Measurements from ENCODE around the gene ST6GALNAC2.
"Not testable (repeated sequence)": the region's sequence is repeated elsewhere in the genome, so short reads cannot be mapped to it uniquely, and the experiment has no call there.

ST6GALNAC2 gene

DNA sequence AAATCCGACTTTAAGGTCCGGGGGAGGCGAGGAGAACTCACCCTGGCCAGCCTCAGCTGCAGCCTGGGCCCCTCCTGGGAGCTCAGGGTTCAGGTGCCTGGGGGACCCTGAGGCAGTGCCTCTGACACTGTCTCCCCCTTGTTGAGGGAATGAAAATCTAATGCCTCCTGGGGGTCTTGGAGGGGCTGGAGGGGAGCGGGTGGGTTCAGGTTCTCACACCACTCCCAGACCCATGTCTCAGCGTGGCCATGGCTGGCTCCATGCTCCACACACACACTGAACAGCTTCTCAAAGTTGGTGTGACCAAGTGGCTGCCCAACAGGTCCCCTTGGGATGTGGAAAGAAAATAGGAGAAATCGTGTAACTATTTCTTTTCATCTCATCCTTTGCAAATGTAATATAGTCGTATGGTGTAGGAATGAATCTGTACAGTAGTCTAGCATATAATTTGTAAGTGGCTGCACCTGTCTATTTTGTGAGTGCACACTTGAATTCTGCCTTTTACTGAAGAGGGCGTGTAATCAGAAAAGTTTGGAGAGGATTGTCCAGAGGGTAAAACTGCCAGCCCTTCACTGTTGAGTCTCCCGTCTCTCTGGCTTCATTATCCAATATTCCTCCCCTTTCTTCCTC, 46.6 kb downstream of the ST6GALNAC2 start:
- no peak for DNase-seq

DNA sequence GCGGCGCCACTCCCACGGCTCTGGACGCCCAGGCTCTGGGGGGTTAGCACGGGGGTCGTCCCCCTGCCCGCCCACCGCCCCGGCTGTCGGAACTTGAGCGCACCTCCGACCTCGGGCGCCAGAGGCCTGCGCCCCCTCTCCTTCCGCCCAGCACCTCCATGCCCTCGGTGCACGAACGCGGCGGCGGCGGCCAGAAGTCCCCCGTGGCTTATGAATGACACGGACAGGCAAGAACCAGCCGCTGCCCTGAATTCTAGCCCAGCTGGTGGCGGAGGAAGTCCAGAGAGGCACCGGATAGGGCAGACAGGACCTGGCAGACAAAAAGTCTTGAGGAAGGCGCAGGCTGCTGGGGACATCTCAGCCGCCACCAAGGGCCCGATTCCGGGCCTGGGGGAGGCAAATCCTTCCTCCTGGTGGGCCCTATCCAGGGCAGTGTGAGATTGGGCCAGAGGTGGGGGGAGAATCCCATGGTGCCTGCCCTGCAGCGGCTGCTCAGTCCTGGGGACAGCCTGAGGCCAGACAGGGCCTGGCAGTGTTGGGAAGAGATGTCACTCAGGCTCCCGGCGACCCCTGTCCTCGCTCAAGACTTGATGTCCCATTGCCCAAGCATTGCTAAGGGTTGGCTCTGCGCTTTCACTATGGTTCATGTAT, 47.3 kb downstream of the ST6GALNAC2 start:
- DNase-seq, result no peak

DNA sequence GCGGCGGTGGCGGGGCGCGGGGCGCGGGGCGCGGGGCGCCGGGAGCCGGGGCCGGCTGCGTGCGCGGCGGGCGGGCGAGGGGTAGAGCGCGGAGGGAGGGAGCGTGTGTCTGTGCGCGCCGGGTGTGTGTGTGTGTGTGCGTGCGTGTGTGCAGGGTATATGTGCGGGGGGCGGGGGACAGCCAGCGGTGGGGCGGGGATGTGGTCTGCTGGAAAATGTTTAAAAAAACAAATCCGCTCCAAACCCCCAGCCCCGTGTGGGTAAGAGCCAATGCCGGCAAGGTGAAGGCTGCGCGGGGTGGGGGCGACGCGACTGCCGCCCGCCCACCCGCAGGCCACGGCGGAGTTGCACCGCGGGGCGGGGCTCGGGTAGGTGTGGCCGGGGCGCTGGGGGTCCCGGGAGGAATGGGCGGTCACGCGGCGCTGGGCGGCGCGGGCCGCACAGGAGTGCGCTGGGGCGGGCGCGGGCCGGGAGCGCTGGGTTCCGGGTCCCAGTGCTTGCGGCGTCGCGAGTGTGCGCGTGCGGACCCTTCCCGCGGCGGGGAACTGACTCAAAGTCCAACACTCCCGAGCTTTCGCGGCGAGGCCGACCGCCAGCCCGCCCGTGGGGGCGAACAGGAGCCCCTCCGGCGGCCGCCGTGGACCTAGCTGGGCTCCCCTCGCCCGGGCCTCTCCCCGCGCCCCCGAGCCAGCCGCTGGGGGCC, 47.9 kb downstream of the ST6GALNAC2 start, which contains the start of gene CYGB:
Gene CYGB, minus strand, starts transcription at position 132 of the 703 bp plus-strand sequence. CDS start 167 bp downstream, outside the sequence.
- no peak for DNase-seq

DNA sequence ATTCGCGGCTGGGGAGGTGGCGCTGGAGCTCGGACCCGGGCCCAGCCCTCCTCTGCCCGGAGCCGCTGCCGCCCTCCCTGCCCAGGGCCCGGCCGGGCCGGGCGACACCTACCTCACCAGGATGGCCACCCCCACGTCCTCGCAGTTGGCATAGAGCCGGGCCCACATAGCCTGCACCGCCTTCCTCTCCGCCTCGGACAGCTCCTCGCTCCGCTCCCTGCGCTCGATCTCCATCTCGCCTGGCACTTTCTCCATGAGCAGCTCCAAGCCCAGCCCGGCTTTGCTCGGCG, 48.4 kb downstream of the ST6GALNAC2 start:
- no peak for DNase-seq

DNA sequence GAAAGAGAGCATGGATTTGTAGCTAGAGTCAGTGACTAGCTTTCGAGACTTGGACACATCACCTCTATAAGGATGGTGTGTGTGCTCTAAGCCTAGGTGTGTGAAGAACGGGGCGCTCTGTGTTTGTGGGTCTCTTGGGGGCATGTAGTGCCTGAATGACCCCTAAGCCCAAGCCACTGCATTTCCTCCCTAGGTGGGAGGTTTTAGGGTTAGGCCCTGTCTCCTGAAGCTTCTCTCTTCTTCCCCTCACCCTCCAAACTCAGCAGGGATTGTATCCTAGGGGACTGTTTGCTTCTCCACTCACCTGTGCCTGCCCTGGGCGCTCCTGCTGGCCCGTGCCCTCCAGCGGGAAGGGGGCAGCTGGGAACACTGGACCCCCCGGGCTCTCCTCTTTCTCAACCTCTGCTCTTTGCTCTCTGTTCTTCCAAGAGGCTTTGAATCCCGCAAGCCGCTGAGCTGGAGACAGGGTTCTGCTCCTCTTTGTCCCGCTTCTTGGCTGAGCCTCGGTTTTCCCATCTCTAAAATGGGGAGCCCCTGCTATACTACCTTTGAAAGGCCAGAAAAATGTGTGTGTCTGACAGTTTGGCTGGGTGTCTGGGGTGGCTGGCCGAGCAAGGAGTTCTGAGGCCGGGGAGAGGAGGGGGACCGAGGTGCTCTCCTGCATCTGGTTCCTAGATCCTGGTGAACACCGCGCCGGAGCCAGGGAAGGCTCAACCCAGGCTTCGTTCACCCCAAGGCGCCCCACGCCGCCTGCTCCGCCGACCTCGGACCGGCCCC, 49.0 kb downstream of the ST6GALNAC2 start:
- DNase-seq, result no peak

DNA sequence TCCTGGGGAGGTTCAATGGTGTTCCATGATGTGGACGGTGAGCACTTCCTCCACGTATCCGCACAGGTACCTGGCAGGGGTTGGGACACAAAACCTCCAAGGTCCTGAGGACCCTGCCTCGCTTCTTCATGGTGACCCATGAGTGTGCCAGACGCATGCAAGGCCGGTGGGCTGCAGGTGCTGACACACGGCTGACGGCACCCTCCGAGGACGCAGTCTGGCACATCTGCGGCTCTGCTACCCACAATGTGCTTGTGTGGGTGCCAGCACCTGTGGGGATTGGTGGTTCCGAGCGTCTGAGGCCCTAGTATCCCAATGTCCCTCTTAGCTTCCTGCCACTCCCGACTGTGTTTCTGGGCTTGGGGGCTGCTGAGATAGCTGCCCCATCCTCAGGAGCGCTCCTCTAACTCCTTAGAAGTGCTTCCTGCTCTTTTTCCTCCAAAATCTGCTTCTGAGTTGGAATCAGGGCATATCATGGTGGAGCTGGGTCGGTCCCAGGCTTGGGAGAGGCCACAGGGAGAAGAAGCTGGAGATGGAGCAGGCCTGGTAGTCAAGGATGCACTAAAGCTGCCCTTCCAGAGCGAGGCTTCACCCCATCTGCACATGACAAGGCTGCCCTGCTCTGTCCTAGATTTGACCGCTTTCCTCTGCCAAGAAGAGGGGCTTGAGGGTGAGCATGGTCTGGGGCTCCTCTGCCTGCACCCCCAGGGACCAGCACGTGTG, 49.7 kb downstream of the ST6GALNAC2 start:
- no peak for DNase-seq

DNA sequence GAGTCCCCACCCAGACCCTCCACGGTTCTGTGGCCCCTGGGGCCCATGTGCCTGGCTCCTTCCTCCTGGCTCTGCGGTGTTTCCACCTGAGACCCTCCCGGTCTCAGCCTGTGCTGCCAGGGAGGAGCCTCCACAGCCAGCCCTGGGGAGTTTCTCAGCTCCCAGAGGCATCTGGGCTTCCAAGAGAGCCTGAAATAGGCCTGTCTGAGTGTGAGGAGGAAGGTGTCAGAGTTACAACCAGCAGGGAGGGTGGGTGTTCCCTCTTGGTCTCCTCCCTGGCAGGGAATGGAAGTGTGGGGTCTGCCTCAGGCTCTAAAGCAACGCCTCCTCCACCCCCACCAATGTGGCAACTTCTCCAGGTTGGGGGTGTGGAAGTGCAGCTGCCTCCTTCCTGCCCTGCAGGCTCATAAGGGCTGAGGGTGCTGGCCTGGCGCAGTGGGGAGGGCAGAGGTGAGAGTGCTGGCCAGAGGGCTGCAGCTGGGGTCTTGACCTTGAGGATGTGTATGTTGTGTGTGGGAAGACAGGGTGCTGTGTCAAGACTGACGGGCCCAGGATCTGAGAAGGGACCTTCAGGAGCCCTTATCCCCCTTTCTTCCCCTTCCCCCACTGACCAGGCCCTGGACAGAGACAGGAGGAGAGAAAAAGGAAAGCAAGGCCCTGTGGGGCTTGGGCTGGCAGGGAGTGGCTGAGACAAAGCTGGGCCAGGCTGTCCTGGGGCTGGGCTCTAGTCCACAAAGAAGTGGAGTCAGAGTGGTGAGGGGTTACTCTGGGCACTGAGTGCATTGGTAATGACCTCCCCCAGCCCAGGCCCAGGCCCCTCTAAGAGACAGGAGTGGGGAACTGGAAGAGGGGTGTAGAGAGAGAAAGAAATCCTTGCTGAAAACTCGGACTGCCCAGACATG, 50.6 kb downstream of the ST6GALNAC2 start:
- DNase-seq, result no peak

DNA sequence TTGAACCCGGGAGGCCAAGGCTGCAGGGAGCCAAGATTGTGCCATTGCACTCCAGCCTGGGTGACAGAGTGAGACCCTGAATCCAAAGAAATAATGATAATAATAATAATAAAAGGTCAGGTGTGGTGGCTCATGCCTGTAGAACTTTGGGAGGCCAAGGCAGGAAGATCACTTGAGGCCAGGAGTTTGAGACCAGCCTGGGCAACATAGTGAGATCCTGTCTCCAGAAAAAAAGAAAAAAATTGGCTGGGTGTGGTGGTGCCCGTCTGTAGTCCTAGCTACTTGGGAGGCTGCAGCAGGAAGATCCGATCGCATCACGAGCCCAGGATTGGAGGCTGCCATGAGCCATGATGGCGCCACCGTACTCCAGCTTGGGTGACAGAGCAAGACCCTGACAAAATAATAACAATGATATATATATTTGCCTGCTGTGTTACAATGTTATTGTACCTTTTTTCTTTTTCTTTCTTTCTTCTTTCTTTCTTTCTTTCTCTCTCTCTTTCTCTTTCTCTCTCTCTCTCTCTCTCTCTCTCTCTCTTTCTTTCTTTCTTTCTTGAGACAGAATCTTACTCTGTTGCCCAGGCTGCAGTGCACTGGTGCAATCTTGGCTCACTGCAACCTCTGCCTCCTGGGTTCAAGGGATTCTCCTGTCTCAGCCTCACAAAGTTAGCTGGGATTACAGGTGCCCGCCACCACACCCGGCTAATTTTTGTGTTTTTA, 51.9 kb downstream of the ST6GALNAC2 start:
- DNase-seq, result not testable (repeated sequence)

DNA sequence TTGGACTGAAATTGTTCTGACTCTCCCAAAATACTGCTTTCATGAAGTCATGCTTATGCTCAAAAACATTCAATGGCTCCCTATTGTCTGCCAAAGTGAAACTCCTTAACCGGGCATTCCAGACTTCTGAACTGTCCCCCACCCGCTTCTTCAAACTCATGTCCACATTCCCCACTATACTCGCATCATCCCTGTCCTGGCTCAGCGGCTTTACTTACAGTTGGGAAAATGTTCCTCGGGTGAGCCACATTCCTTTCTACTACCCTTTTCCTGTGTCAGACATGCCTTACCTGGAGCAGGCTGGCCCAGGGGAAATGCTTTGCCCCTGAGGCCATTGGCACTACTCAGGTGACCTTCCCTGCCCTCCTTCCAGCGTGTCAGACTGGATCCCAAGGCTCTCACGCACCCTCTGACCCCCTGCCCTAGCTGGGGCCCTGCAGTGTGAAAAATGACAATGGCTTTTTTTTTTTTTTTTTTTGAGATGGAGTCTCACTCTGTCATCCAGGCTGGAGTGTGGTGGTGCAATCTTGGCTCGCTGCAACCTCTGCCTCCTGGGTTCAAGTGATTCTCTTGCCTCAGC, 53.5 kb downstream of the ST6GALNAC2 start:
- no peak for DNase-seq

DNA sequence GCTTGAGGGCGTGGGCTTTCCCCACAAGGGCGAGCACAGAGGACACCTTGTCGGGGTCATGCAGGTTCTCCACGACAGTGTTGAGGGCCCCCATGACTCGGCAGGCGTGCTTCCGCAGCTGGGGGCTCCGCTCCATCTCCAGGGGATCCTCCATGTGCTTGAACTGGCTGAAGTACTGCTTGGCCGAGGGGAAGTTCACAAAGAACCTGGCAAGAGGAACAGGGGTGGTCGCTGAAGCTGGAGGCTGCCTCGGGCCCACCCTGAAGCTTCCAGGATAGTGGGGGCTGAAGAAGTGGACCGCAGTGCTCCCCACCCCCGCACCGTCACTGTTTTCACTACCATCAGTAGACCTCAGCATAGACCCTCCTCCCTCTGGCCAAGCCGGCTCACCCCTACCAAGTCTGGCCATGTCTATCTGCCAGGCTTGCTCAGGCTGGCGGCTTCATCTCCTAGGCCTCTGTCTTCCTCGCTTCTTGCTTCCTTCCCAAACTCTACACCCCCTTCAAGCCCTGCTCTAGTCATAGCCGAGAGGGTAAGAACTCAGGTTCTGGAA, 54.1 kb downstream of the ST6GALNAC2 start:
- DNase-seq, result no peak

DNA sequence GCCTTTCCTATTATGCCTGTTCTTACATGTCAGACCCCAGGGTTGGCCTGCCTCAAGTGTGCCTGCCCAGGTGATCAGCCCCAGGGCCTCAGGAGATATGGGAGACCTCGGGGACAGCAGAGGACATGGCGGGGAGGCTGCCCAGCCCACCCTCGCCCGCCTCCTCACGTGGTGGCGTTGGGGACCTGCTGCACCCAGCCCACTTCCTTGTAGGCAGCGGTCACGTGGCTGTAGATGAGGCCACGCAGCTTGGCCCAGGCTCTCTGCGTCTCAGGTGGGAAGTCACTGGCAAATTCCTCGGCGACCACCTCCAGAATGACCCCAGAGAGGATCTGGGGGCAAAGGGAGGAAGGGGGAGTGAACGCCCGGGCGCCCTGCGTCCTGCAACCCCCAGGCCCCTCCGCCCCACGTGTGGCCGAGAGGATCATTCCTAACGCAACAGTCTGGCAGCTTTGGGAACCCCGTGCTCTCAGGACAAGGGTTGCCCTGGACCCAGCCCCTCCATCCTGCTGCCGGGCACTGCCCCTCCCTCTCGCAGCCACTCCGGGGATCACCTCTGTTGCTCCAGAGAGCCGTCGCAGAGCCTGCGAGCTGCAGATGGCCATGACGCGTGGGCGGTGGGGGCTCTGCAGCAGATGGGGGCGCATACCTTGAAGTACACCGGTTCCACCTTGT, 54.7 kb downstream of the ST6GALNAC2 start:
- no peak for DNase-seq

DNA sequence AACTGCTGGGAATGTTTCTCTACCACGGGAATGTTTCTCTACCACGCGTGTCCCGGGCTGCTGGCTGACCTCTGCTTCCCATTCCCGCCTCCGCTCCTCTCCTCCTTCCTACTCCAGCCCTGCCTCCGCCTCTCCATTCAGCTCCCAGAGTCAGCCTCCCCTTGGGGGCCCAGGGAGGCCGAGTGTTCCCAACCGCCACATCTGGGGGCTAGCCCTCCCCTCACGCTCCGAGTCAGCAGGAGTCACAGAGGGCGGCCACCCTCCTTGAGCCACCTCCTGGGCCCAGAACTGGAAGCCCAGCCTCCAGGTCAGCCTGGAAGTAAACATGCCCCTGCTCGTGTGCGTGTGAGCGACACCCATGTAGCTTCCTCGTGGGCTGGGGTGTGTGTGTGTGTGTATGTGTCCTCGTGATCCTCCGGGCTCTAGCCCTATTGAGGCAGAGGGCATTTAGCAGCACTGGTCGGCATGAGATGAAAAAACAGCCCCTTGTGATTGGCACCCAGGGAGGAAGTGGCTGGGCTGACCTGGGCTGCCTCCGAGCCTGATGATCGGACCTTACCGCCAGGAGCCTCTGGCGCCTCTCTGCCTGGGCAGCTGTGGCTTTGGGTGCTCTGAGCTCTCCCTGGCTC, 55.5 kb downstream of the ST6GALNAC2 start:
- DNase-seq, result no peak

DNA sequence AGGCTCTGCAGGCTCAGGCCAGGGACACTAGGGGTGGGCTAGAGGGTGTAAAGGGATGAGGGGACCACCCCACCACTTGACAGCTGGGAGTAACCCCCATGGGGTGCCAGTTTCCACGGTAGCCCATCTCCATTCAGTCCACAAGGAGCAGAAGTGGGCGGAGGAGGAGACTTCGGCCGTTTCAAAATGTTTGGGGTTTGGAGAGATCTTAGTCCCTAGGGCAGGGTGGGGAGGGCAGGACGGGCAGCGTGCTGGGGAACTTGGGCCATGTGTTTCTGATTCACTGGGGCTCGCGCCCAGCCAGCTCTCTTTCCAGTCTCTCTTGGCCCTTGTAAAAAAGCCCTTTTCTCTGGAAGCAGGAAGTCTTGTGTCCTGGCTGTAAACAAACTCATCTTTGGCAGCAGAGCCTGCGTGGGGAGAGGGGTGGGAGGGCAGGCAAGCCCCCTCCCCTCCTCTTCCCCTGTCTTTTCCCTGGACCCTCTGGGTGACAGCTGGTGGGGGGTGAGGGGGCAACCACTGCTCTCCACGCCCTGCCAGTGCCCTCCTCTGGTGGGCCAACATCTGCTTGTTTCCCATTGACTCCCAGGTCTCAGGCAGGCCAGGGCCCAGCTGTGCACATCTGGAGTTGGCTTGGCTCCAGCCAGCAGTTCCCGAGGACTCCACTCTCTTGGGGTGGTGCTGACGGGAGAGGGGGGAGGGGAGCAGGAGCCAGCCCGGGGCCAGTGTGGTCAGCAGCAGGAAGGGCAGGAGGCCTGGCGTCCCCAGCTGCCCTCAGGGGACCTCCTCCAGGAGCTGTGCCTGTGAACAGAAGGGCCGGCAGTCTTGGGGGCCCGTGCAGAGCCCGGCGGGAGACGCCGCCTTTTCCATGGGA, 56.2 kb downstream of the ST6GALNAC2 start:
- DNase-seq, result no peak

DNA sequence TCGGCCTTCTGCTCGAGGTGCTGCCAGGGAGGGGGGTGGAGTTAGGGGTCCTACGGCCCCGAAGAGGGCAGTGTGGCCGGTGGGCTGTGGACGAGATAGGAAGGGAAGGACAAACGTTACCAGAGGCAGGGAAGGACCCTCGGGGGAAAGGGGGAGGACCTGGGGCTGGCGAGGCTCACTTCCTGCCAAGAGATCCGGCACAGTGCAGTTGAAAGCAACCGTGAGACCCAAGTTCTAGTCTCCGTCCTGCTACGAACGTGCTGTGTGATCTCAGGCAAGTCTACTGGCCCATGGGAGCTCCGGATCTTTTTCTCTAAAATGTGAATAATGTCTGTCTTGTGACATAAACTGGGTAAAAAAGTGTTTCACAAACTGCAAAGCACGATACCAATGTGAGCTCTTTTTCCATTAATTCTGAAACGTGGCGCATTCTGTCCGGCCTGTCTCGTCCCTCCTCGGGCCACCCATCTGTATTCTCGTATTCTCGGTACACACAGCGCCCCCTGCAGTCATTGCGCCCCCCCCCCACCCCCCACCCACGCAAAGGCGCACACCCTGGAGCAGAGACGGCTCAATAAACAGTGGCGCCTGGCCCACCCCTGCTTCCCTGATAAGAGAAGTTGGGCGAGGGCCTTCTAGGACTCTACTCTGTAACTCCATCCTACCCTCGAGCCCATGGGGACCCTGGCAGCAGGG, 57.0 kb downstream of the ST6GALNAC2 start:
- no peak for DNase-seq

DNA sequence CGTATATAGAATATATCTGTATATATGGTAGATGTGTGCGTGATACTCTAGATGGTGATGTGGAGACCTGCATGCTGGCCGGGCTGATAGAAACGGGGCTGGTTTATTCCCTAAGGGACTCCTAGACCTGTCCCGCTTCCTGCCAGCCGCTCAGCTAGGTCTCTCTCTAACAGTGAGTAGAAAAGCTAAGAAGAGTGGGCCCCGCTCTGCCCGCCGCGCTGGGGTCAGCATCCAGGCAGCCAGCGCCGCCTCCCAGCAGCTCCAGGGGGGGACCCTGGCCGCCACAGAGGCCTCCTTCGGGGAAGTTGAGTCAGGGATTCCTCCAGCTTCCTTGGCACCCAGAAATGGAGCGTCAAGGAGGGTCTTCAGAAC, 57.5 kb downstream of the ST6GALNAC2 start:
- DNase-seq, result no peak

DNA sequence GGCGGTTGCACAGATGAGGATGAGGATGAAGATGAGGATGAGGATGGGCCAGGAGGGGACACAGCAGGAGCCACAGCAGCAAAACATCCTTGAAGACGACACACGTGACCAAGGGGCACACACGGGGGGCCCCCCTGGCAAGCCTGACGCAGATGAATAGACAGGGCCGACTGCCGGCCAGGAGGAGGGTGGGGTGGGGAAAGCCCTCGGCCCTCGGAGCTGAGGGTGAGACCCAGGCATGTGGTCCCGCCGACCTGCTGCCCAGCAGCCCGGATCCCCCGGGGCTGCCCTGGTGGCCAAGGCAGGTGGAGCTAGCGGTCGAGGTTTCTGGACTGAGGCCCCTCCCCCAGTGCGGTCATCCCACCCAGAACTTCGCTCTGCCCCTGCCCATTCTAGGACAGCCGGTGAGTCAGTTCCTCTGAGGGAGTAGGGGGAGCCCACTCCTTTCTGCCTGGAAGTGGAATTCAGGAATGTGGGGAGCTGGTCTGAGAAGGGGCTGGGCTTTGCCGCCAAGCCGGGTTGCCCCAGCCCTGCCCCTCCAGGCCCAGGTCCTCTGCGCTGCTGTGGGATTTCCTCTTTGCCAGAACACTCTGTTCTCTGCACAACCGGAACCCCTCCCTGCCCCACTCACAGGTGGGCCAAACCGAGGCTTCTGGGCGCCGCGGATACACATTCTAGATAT, 58.1 kb downstream of the ST6GALNAC2 start:
- no peak for DNase-seq

DNA sequence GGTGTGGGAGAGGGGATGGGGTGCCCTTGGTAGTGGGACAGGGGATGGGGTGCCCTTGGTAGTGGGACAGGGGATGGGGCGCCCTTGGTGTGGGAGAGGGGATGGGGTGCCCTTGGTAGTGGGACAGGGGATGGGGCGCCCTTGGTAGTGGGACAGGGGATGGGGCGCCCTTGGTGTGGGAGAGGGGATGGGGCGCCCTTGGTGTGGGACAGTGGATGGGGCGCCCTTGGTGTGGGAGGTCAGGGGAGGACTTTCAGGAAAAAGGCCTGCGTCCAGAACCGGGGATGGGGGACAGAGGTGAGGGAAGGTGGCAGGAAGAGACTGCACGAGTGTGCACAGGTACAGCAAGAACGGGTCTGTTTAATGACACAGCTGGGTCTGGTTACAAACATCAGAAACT, 58.6 kb downstream of the ST6GALNAC2 start:
- DNase-seq, result not testable (repeated sequence)

Data from SIG-M5 (cell line).